ENCODE results near the gene CLECL1. TPM values are rescaled to one million over a fixed set of nuclear protein-coding genes. Genes with fewer than 3 reads are reported as not detected.

The CLECL1 gene
- total and polyA plus RNA-seq, 2 donors (not counting 3 experiments of a cell fraction or from before 2014, with no cell fraction given): not detected

DNA sequence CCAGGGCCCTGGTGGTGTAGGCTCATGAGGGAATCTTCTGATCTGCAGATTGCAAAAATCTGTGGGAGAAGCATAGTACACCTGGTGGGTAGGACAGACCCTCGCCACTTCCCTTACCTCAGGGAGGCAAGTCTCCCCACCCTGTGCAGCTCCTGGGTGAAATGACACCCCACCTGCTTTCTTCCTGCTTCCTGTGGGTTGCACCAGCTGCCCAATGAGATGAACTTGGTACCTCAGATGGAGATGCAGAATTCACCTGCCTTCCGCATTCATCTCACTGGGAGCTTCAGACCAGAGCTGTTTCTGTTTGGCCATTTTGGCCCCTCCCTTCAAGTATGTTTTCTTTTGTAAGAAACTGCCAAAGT, 58.7 kb downstream of the CLECL1 start:
- H3K27me3 ChIP-seq (ENCODE audit: control insufficient read depth in 2 of 2, insufficient read depth in 2 of 2, low read length in 2 of 2): no peaks in the 10 kb centered on the region
- no peak overlapping the region for H3K27ac ChIP-seq (ENCODE audit: insufficient read depth, low read depth, low read length)
- H4K20me1 ChIP-seq (replicated peaks; ENCODE audit: control insufficient read depth, extremely low read depth, insufficient read depth, low read length): no peaks in the 10 kb centered on the region
- intact Hi-C loops (cut with micrococcal nuclease) (no loop called here), dilution Hi-C loops (cut with MboI; ENCODE audit: extremely low pct_ligation_motif_present, low sequenced_read_pairs) (no loop called here)
- H3K36me3 ChIP-seq (ENCODE audit: control insufficient read depth in 2 of 2, extremely low read depth in 1 of 2, insufficient read depth in 2 of 2, low read length in 2 of 2): no peaks in the 10 kb centered on the region
- H3K4me3 ChIP-seq (replicated peaks in 1 of 3; ENCODE audit: insufficient read depth in 1 of 3, low read depth in 1 of 3, low read length in 3 of 3): no peak overlapping the region
- H2AFZ ChIP-seq (ENCODE audit: low read depth, low read length): peak overlapping the region; percentile 79
- ChIA-PET CTCF (interaction anchor here (0.6 to 2.5 kb wide), 6 partner anchors 9 to 76 kb away, joined by 3 to 8 read pairs (median 4); no protein-coding TSS in a partner anchor), POLR2A (no interaction called here)
- DNase-seq (ENCODE audit: low read depth, low spot score) (no peak), FAIRE-seq (no peak)
- peaks cover 14% of the 10 kb centered on the region for H3K4me1 ChIP-seq (ENCODE audit: control insufficient read depth, extremely low read depth, insufficient read depth, low read length)
- TF ChIP-seq MYC (IDR thresholded peaks at IDR 0.05; ENCODE audit: low read depth, low read length): no peak
- TF ChIP-seq POLR2AphosphoS5 (IDR thresholded peaks at IDR 0.05; ENCODE audit: insufficient read depth, low read depth, low read length): no peak
- TF ChIP-seq, protein P1, sequence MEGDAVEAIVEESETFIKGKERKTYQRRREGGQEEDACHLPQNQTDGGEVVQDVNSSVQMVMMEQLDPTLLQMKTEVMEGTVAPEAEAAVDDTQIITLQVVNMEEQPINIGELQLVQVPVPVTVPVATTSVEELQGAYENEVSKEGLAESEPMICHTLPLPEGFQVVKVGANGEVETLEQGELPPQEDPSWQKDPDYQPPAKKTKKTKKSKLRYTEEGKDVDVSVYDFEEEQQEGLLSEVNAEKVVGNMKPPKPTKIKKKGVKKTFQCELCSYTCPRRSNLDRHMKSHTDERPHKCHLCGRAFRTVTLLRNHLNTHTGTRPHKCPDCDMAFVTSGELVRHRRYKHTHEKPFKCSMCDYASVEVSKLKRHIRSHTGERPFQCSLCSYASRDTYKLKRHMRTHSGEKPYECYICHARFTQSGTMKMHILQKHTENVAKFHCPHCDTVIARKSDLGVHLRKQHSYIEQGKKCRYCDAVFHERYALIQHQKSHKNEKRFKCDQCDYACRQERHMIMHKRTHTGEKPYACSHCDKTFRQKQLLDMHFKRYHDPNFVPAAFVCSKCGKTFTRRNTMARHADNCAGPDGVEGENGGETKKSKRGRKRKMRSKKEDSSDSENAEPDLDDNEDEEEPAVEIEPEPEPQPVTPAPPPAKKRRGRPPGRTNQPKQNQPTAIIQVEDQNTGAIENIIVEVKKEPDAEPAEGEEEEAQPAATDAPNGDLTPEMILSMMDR (IDR thresholded peaks at IDR 0.05; ENCODE audit: extremely low read depth in 1 of 2, insufficient read depth in 1 of 2, low read depth in 1 of 2, low read length in 2 of 2): no peak
- TF ChIP-seq JUN (IDR thresholded peaks at IDR 0.05; ENCODE audit: borderline replicate concordance, insufficient read depth, insufficient read length, low read depth): no peak
- no peak for TF ChIP-seq POLR2A (IDR thresholded peaks at IDR 0.05; ENCODE audit: low read depth, low read length)
- no peak for TF ChIP-seq FOS (IDR thresholded peaks at IDR 0.05; ENCODE audit: borderline replicate concordance, insufficient read depth, low read length)
- no peak for TF ChIP-seq GATA2 (IDR thresholded peaks at IDR 0.05; ENCODE audit: insufficient read depth, insufficient read length, low read depth, low read length)
- no TSS peak for BruUV-seq (replicated peaks)
- no peak overlapping the region for H3K4me2 ChIP-seq (ENCODE audit: insufficient read depth, low read length)
- no peaks in the 10 kb centered on the region for H3K79me2 ChIP-seq (ENCODE audit: control insufficient read depth, insufficient read depth, low read length)
- H3K9me3 ChIP-seq (replicated peaks; ENCODE audit: control insufficient read depth, insufficient read depth, low read length): no peaks in the 10 kb centered on the region
- H3K9me1 ChIP-seq (replicated peaks; ENCODE audit: control insufficient read depth, extremely low read depth, insufficient read depth, low read length): no peaks in the 10 kb centered on the region
- no peak overlapping the region for H3K9ac ChIP-seq (replicated peaks; ENCODE audit: extremely low read depth, insufficient read depth, low read length)
